NCI-H2081 treated with DMSO at 0.1 percent for 48 hours (cell line): ENCODE data around the gene ENPP5.
A peak's percentile ranks its signal among the peaks of the same experiment; 100 is the strongest.

Source experiments
- DNase-seq: peaks from one replicate; lab custom pipeline; 2025; lab: John Stamatoyannopoulos, UW

The ENPP5 gene

GRCh38 chr6:46170357-46171289 is at the start of gene ENPP5:
Gene ENPP5 (minus strand): TSS chr6:46170980. CDS start chr6:46168262, 2,718 bp downstream.
- DNase-seq: peak; percentile 88

GRCh38 chr6:46219661-46220060 is 48.9 kb upstream of the ENPP5 start:
- no peak for DNase-seq

GRCh38 chr6:46218457-46218856 is 47.7 kb upstream of the ENPP5 start:
- no peak for DNase-seq

- DNase-seq: no peak
Measured at GRCh38 chr6:46217671-46218131, 46.9 kb upstream of the ENPP5 start.

- no peak for DNase-seq
Measured at GRCh38 chr6:46216879-46217278, 46.1 kb upstream of the ENPP5 start.

- DNase-seq: no peak
Measured at GRCh38 chr6:46215777-46216176, 45.0 kb upstream of the ENPP5 start.

- no peak for DNase-seq
Measured at GRCh38 chr6:46215213-46215612, 44.4 kb upstream of the ENPP5 start.

GRCh38 chr6:46211917-46212316 is 41.1 kb upstream of the ENPP5 start:
- DNase-seq: no peak

- no peak for DNase-seq
Measured at GRCh38 chr6:46210294-46210693, 39.5 kb upstream of the ENPP5 start.

GRCh38 chr6:46208303-46208702 is 37.5 kb upstream of the ENPP5 start:
- no peak for DNase-seq

- DNase-seq: no peak
Measured at GRCh38 chr6:46207174-46207573, 36.4 kb upstream of the ENPP5 start.

- DNase-seq: no peak
Measured at GRCh38 chr6:46204880-46205650, 34.3 kb upstream of the ENPP5 start.

GRCh38 chr6:46203391-46204177 is 32.8 kb upstream of the ENPP5 start:
- no peak for DNase-seq

- DNase-seq: no peak
Measured at GRCh38 chr6:46201702-46202101, 30.9 kb upstream of the ENPP5 start.

- DNase-seq: no peak
Measured at GRCh38 chr6:46199387-46199786, 28.6 kb upstream of the ENPP5 start.

GRCh38 chr6:46191961-46192360 is 21.2 kb upstream of the ENPP5 start:
- no peak for DNase-seq

GRCh38 chr6:46190889-46191288 is 20.1 kb upstream of the ENPP5 start:
- no peak for DNase-seq

GRCh38 chr6:46189726-46190125 is 18.9 kb upstream of the ENPP5 start:
- no peak for DNase-seq

- no peak for DNase-seq
Measured at GRCh38 chr6:46186583-46186982, 15.8 kb upstream of the ENPP5 start.

GRCh38 chr6:46184114-46184513 is 13.3 kb upstream of the ENPP5 start:
- DNase-seq: no peak

GRCh38 chr6:46175976-46176375 is 5.2 kb upstream of the ENPP5 start:
- no peak for DNase-seq

GRCh38 chr6:46175446-46175845 is 4.7 kb upstream of the ENPP5 start:
- no peak for DNase-seq
